WTC11 (cell line): Measurements from ENCODE around the gene CRELD1. TPM values are rescaled to one million over a fixed set of nuclear protein-coding genes. Genes with fewer than 3 reads are reported as not detected.
A peak's percentile ranks its signal among the peaks of the same experiment; 100 is the strongest.

Source experiments
- ATAC-seq: fragments of 200-7000 bp; cut with Tn5 transposase; 2 replicates; pipeline ENCODE4 v1.10.0; 2021; ENCODE audit warnings: mild to moderate bottlenecking, moderate library complexity
- CTCF ChIA-PET: fragments of 300-600 bp; sonication (Branson Sonifier 250); formaldehyde crosslinking; loops from one replicate; lab custom pipeline; 2021; ENCODE audit warnings: antibody characterized with exemption; lab: Charles Lee
- POLR2A ChIA-PET: fragments of 350-600 bp; sonication (Branson Sonifier 250); formaldehyde crosslinking; loops from one replicate; lab custom pipeline; 2021; ENCODE audit warnings: antibody characterized with exemption; lab: Charles Lee
- DNase-seq: peaks from one replicate; pipeline ENCODE4 v3.0.0; 2021; ENCODE audit warnings: low spot score
- H3K27ac Mint-ChIP-seq: 2 replicates; pipeline ENCODE4 v1.8.0; 2021; ENCODE audit warnings: mixed read lengths
- H3K27me3 Mint-ChIP-seq: 2 replicates; pipeline ENCODE4 v1.8.0; 2021; ENCODE audit warnings: low read depth, mild to moderate bottlenecking, moderate library complexity, mixed read lengths
- H3K36me3 Mint-ChIP-seq: 2 replicates; pipeline ENCODE4 v1.8.0; 2021; ENCODE audit warnings: mixed read lengths
- H3K4me1 Mint-ChIP-seq: 2 replicates; pipeline ENCODE4 v1.8.0; 2022; ENCODE audit warnings: mixed read lengths
- H3K4me3 Mint-ChIP-seq: 2 replicates; pipeline ENCODE4 v1.8.0; 2021; ENCODE audit warnings: mild to moderate bottlenecking, moderate library complexity, mixed read lengths
- H3K9me3 Mint-ChIP-seq: 2 replicates; pipeline ENCODE4 v1.8.0; 2021; ENCODE audit warnings: mixed read lengths
- ATF1 ChIP-seq: sonication (generic); formaldehyde crosslinking; IDR thresholded peaks from 2 replicates; pipeline ENCODE4 v1.8.1; 2023; ENCODE audit warnings: mild to moderate bottlenecking, moderate library complexity, missing genetic modification reagents
- ESRRA ChIP-seq: sonication (generic); formaldehyde crosslinking; IDR thresholded peaks from 2 replicates; pipeline ENCODE4 v1.8.1; 2022; ENCODE audit warnings: mild to moderate bottlenecking, missing genetic modification reagents, borderline replicate concordance
- ETV6 ChIP-seq: sonication (generic); formaldehyde crosslinking; IDR thresholded peaks from 2 replicates; pipeline ENCODE4 v1.8.1; 2022; ENCODE audit warnings: mild to moderate bottlenecking, missing genetic modification reagents
- GTF2I ChIP-seq: fragments of 250-450 bp; sonication (Bioruptor Pico); conservative IDR thresholded peaks from 2 replicates; pipeline ENCODE4 v1.4.0; 2021; ENCODE audit warnings: mild to moderate bottlenecking
- NR3C1 ChIP-seq: sonication (generic); formaldehyde crosslinking; conservative IDR thresholded peaks from 2 replicates; pipeline ENCODE4 v1.8.1; 2023; ENCODE audit warnings: low read depth, mild to moderate bottlenecking, missing genetic modification reagents
- TCF7 ChIP-seq: sonication (generic); formaldehyde crosslinking; IDR thresholded peaks from 2 replicates; pipeline ENCODE4 v1.8.0; 2022; ENCODE audit warnings: mild to moderate bottlenecking, low read depth, missing genetic modification reagents, moderate library complexity
- TP53 ChIP-seq: sonication (generic); formaldehyde crosslinking; IDR thresholded peaks from 2 replicates; pipeline ENCODE4 v1.8.1; 2023; ENCODE audit warnings: mild to moderate bottlenecking, missing genetic modification reagents
- ZBTB21 ChIP-seq: sonication (generic); formaldehyde crosslinking; IDR thresholded peaks from 2 replicates; pipeline ENCODE4 v1.8.1; 2023; ENCODE audit warnings: mild to moderate bottlenecking, missing genetic modification reagents, borderline replicate concordance
- ZNF232 ChIP-seq: sonication (generic); formaldehyde crosslinking; IDR thresholded peaks from 2 replicates; pipeline ENCODE4 v1.8.0; 2022; ENCODE audit warnings: mild to moderate bottlenecking, missing genetic modification reagents
- ZNF317 ChIP-seq: sonication (generic); formaldehyde crosslinking; IDR thresholded peaks from 2 replicates; pipeline ENCODE4 v1.8.1; 2023; ENCODE audit warnings: low read depth, mild to moderate bottlenecking, moderate library complexity, missing genetic modification reagents, borderline replicate concordance
- total RNA-seq: library from RNA; stranded (reverse); gene quantifications from 3 replicates; pipeline ENCODE4 v1.2.3, GENCODE V29; 2021
- TF ChIP-seq, protein P1 (sequence below): sonication (generic); formaldehyde crosslinking; IDR thresholded peaks from 2 replicates; pipeline ENCODE4 v1.8.1; 2023; ENCODE audit warnings: mild to moderate bottlenecking, missing genetic modification reagents, borderline replicate concordance
- TF ChIP-seq, protein P2 (sequence below): sonication (generic); formaldehyde crosslinking; IDR thresholded peaks from 2 replicates; pipeline ENCODE4 v1.8.0; 2022; ENCODE audit warnings: mild to moderate bottlenecking, missing genetic modification reagents
- TF ChIP-seq, protein P3 (sequence below): sonication (generic); formaldehyde crosslinking; IDR thresholded peaks from 2 replicates; pipeline ENCODE4 v1.8.0; 2023; ENCODE audit warnings: missing genetic modification reagents, mild to moderate bottlenecking, borderline replicate concordance
- TF ChIP-seq, protein P4 (sequence below): sonication (generic); formaldehyde crosslinking; IDR thresholded peaks from 2 replicates; pipeline ENCODE4 v1.8.1; 2022; ENCODE audit warnings: low read depth, missing genetic modification reagents, borderline replicate concordance
- TF ChIP-seq, protein P5 (sequence below): sonication (generic); formaldehyde crosslinking; IDR thresholded peaks from 2 replicates; pipeline ENCODE4 v1.8.1; 2023; ENCODE audit warnings: mild to moderate bottlenecking, missing genetic modification reagents

CRELD1 gene
- total RNA-seq, 1 experiment from 2014 or later: 18.8 TPM

DNA sequence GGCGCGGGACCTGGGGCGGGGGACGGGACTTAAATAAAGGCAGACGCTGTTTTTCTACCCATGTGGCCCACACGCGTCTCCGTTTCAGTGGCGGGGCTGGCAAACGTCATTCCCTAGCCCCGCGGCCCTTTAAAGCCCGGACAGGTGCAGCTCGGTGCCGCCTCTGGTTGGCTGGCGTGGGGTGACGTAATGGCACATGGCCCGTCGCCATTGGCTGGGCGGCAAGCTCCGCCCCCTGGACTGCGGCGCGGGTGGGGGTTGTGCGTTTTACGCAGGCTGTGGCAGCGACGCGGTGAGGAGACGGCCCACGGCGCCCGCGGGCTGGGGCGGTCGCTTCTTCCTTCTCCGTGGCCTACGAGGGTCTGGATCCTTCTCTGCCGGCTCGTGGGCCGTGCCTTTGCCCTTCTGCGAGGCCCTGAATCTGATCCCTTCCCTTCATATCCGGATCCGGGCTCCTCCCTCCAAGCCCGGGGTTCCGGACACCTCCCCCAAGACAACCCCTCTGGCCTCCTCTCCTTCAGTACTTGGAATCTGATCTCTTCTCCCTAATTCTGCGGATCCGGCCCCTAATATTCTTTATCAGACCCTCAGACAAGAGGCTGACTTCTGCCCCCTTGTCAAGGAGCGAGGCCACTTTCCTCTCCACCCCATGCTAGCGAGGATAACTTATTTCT is at the start of gene CRELD1 (continued):
- TF ChIP-seq, protein P1, sequence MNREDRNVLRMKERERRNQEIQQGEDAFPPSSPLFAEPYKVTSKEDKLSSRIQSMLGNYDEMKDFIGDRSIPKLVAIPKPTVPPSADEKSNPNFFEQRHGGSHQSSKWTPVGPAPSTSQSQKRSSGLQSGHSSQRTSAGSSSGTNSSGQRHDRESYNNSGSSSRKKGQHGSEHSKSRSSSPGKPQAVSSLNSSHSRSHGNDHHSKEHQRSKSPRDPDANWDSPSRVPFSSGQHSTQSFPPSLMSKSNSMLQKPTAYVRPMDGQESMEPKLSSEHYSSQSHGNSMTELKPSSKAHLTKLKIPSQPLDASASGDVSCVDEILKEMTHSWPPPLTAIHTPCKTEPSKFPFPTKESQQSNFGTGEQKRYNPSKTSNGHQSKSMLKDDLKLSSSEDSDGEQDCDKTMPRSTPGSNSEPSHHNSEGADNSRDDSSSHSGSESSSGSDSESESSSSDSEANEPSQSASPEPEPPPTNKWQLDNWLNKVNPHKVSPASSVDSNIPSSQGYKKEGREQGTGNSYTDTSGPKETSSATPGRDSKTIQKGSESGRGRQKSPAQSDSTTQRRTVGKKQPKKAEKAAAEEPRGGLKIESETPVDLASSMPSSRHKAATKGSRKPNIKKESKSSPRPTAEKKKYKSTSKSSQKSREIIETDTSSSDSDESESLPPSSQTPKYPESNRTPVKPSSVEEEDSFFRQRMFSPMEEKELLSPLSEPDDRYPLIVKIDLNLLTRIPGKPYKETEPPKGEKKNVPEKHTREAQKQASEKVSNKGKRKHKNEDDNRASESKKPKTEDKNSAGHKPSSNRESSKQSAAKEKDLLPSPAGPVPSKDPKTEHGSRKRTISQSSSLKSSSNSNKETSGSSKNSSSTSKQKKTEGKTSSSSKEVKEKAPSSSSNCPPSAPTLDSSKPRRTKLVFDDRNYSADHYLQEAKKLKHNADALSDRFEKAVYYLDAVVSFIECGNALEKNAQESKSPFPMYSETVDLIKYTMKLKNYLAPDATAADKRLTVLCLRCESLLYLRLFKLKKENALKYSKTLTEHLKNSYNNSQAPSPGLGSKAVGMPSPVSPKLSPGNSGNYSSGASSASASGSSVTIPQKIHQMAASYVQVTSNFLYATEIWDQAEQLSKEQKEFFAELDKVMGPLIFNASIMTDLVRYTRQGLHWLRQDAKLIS (CRISPR knock-in tag): no peak
- TF ChIP-seq, protein P2, sequence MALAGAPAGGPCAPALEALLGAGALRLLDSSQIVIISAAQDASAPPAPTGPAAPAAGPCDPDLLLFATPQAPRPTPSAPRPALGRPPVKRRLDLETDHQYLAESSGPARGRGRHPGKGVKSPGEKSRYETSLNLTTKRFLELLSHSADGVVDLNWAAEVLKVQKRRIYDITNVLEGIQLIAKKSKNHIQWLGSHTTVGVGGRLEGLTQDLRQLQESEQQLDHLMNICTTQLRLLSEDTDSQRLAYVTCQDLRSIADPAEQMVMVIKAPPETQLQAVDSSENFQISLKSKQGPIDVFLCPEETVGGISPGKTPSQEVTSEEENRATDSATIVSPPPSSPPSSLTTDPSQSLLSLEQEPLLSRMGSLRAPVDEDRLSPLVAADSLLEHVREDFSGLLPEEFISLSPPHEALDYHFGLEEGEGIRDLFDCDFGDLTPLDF (CRISPR knock-in tag): peak; percentile 83
- TF ChIP-seq, protein P3, sequence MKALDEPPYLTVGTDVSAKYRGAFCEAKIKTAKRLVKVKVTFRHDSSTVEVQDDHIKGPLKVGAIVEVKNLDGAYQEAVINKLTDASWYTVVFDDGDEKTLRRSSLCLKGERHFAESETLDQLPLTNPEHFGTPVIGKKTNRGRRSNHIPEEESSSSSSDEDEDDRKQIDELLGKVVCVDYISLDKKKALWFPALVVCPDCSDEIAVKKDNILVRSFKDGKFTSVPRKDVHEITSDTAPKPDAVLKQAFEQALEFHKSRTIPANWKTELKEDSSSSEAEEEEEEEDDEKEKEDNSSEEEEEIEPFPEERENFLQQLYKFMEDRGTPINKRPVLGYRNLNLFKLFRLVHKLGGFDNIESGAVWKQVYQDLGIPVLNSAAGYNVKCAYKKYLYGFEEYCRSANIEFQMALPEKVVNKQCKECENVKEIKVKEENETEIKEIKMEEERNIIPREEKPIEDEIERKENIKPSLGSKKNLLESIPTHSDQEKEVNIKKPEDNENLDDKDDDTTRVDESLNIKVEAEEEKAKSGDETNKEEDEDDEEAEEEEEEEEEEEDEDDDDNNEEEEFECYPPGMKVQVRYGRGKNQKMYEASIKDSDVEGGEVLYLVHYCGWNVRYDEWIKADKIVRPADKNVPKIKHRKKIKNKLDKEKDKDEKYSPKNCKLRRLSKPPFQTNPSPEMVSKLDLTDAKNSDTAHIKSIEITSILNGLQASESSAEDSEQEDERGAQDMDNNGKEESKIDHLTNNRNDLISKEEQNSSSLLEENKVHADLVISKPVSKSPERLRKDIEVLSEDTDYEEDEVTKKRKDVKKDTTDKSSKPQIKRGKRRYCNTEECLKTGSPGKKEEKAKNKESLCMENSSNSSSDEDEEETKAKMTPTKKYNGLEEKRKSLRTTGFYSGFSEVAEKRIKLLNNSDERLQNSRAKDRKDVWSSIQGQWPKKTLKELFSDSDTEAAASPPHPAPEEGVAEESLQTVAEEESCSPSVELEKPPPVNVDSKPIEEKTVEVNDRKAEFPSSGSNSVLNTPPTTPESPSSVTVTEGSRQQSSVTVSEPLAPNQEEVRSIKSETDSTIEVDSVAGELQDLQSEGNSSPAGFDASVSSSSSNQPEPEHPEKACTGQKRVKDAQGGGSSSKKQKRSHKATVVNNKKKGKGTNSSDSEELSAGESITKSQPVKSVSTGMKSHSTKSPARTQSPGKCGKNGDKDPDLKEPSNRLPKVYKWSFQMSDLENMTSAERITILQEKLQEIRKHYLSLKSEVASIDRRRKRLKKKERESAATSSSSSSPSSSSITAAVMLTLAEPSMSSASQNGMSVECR: peak; percentile 3; the same call in 1 of the 2 replicates
- TF ChIP-seq ESRRA (CRISPR knock-in tag): peak; percentile 84; the same call in 1 of the 2 replicates
- no peak for TF ChIP-seq ATF1 (CRISPR knock-in tag)
- no peak for TF ChIP-seq ZNF317 (CRISPR knock-in tag)
- TF ChIP-seq ZBTB21 (CRISPR knock-in tag): no peak
- peak; percentile 92; the same call in 1 of the 2 replicates for TF ChIP-seq TP53

DNA sequence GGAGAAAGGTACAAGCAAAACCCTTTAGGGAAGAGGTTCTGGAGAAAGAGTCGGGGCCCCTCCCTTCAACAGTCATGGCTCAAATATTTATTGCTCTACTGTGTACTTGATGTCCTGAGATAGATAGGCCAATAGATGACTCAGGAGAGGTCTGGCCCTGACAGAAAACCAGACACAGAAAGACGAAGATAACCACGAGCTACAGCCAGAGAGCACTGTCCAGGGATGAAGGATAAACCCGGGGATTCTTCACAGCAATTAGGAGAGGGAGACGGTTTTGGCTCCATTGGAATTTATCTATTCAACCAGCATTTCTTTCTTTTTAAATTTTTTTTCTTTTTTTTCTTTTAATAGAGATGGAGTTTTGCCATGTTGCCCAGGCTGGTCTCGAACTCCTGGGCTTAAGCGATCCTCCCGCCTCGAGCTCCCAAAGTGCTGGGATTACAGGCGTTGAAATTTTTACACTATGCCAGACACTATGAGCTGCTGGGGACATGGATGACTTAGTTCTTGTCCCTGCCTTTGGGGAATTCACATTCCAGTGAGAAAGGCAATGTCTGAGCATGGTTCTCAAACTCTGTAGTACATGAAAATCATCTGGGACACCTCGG is 49.0 kb upstream of the CRELD1 start:
- ChIA-PET POLR2A (no interaction called here), CTCF (interaction anchor here (1.2 to 1.8 kb wide), 2 partner anchors 21 to 62 kb away, joined by 3 to 6 read pairs; no protein-coding TSS in a partner anchor)
- Mint-ChIP-seq H3K27ac (no peak overlapping the region), H3K4me3 (no peak overlapping the region), H3K9me3 (no peaks in the 10 kb centered on the region), H3K36me3 (no peaks in the 10 kb centered on the region), H3K27me3 (peaks cover 8% of the 10 kb centered on the region), H3K4me1 (no peaks in the 10 kb centered on the region)
- ATAC-seq (no peak), DNase-seq (no peak)
- TF ChIP-seq ZNF232 (CRISPR knock-in tag) (no peak), TCF7 (CRISPR knock-in tag) (no peak), GTF2I (no peak), ATF1 (CRISPR knock-in tag) (no peak), ETV6 (CRISPR knock-in tag) (no peak), TP53 (no peak), NR3C1 (CRISPR knock-in tag) (no peak)
- TF ChIP-seq, protein P4, sequence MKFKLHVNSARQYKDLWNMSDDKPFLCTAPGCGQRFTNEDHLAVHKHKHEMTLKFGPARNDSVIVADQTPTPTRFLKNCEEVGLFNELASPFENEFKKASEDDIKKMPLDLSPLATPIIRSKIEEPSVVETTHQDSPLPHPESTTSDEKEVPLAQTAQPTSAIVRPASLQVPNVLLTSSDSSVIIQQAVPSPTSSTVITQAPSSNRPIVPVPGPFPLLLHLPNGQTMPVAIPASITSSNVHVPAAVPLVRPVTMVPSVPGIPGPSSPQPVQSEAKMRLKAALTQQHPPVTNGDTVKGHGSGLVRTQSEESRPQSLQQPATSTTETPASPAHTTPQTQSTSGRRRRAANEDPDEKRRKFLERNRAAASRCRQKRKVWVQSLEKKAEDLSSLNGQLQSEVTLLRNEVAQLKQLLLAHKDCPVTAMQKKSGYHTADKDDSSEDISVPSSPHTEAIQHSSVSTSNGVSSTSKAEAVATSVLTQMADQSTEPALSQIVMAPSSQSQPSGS (CRISPR knock-in tag): no peak
- TF ChIP-seq, protein P3: no peak
- TF ChIP-seq, protein P2 (CRISPR knock-in tag): no peak
- TF ChIP-seq, protein P5, sequence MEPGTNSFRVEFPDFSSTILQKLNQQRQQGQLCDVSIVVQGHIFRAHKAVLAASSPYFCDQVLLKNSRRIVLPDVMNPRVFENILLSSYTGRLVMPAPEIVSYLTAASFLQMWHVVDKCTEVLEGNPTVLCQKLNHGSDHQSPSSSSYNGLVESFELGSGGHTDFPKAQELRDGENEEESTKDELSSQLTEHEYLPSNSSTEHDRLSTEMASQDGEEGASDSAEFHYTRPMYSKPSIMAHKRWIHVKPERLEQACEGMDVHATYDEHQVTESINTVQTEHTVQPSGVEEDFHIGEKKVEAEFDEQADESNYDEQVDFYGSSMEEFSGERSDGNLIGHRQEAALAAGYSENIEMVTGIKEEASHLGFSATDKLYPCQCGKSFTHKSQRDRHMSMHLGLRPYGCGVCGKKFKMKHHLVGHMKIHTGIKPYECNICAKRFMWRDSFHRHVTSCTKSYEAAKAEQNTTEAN (CRISPR knock-in tag): no peak
